Measurements from ENCODE around the gene GYPC.

GYPC gene

GRCh38 chr2:126736133-126736874 lies 80.3 kb downstream of the GYPC start:
- no peak for DNase-seq

GRCh38 chr2:126739141-126739540 lies 83.2 kb downstream of the GYPC start:
- no peak for DNase-seq

GRCh38 chr2:126744640-126745039 lies 88.7 kb downstream of the GYPC start:
- no peak for DNase-seq
